NCI-H2171 (cell line): ENCODE results near the gene TREX2.

Source experiments
- DNase-seq: peaks from one replicate; lab custom pipeline; 2025; lab: John Stamatoyannopoulos, UW

TREX2 gene

GRCh38 chrX:153445856-153446635, at the start of gene TREX2:
TREX2 (minus strand) TSS chrX:153446056; CDS start chrX:153445430, 626 bp downstream.
- no peak for DNase-seq

- DNase-seq, result no peak
Observed at GRCh38 chrX:153495362-153495751, 49.5 kb upstream of the TREX2 start.

GRCh38 chrX:153494541-153495361, 48.9 kb upstream of the TREX2 start, which contains the start of gene BGN:
BGN (plus strand) TSS chrX:153494980; CDS start chrX:153504632, 9,652 bp downstream.
- no peak for DNase-seq

- DNase-seq, result no peak
Observed at GRCh38 chrX:153494061-153494460, 48.2 kb upstream of the TREX2 start.

- no peak for DNase-seq
Observed at GRCh38 chrX:153493085-153493484, 47.2 kb upstream of the TREX2 start.

- no peak for DNase-seq
Observed at GRCh38 chrX:153492543-153492942, 46.7 kb upstream of the TREX2 start.

GRCh38 chrX:153491918-153492317, 46.1 kb upstream of the TREX2 start:
- DNase-seq, result no peak

GRCh38 chrX:153491351-153491914, 45.6 kb upstream of the TREX2 start:
- no peak for DNase-seq

- DNase-seq, result no peak
Observed at GRCh38 chrX:153490217-153490930, 44.5 kb upstream of the TREX2 start.

GRCh38 chrX:153488231-153488914, 42.5 kb upstream of the TREX2 start:
- no peak for DNase-seq

- no peak for DNase-seq
Observed at GRCh38 chrX:153487590-153488071, 41.8 kb upstream of the TREX2 start.

- DNase-seq, result no peak
Observed at GRCh38 chrX:153486171-153486570, 40.3 kb upstream of the TREX2 start.

GRCh38 chrX:153485396-153486080, 39.7 kb upstream of the TREX2 start:
- no peak for DNase-seq

- DNase-seq, result no peak
Observed at GRCh38 chrX:153482376-153483015, 36.6 kb upstream of the TREX2 start.

GRCh38 chrX:153481043-153481442, 35.2 kb upstream of the TREX2 start:
- DNase-seq, result no peak

- no peak for DNase-seq
Observed at GRCh38 chrX:153478746-153479145, 32.9 kb upstream of the TREX2 start.

GRCh38 chrX:153477901-153478300, 32.0 kb upstream of the TREX2 start:
- DNase-seq, result no peak

- no peak for DNase-seq
Observed at GRCh38 chrX:153477364-153477857, 31.6 kb upstream of the TREX2 start.

- peak; percentile 56 for DNase-seq
Observed at GRCh38 chrX:153476666-153477363, 31.0 kb upstream of the TREX2 start.
